NCI-H69 (cell line): ENCODE measurements around the gene INTS1.

Experiments used
- DNase-seq: peaks from one replicate; lab custom pipeline; 2025; lab: John Stamatoyannopoulos, UW

INTS1 gene

GRCh38 chr7:1460821-1461645, 43.2 kb downstream of the INTS1 start:
- DNase-seq = peak; percentile 48

- DNase-seq = peak; percentile 73
Observed at GRCh38 chr7:1459920-1460820, 44.0 kb downstream of the INTS1 start.

- peak; percentile 99 for DNase-seq
Observed at GRCh38 chr7:1459512-1459892, 44.7 kb downstream of the INTS1 start.

- peak; percentile 71 for DNase-seq
Observed at GRCh38 chr7:1458683-1459511, 45.3 kb downstream of the INTS1 start, which contains the start of gene MICALL2. Gene MICALL2 (minus strand): TSS chr7:1459470. CDS start chr7:1459326, 144 bp downstream.

- peak; percentile 45 for DNase-seq
Observed at GRCh38 chr7:1457949-1458682, 46.1 kb downstream of the INTS1 start.

- no peak for DNase-seq
Observed at GRCh38 chr7:1457059-1457948, 46.9 kb downstream of the INTS1 start.

- DNase-seq = no peak
Observed at GRCh38 chr7:1455955-1456354, 48.2 kb downstream of the INTS1 start.

GRCh38 chr7:1455241-1455939, 48.8 kb downstream of the INTS1 start:
- DNase-seq = peak; percentile 95

GRCh38 chr7:1454542-1454941, 49.6 kb downstream of the INTS1 start:
- DNase-seq = no peak

- no peak for DNase-seq
Observed at GRCh38 chr7:1452205-1452604, 52.0 kb downstream of the INTS1 start.

GRCh38 chr7:1450987-1451386, 53.2 kb downstream of the INTS1 start:
- DNase-seq = no peak

- no peak for DNase-seq
Observed at GRCh38 chr7:1450431-1450830, 53.8 kb downstream of the INTS1 start.

- no peak for DNase-seq
Observed at GRCh38 chr7:1449951-1450350, 54.2 kb downstream of the INTS1 start.

GRCh38 chr7:1449501-1449900, 54.7 kb downstream of the INTS1 start:
- no peak for DNase-seq

- no peak for DNase-seq
Observed at GRCh38 chr7:1448958-1449357, 55.2 kb downstream of the INTS1 start.

- DNase-seq = no peak
Observed at GRCh38 chr7:1447551-1448244, 56.5 kb downstream of the INTS1 start.

GRCh38 chr7:1447112-1447511, 57.1 kb downstream of the INTS1 start:
- no peak for DNase-seq

GRCh38 chr7:1446620-1447032, 57.6 kb downstream of the INTS1 start:
- DNase-seq = peak; percentile 74

GRCh38 chr7:1446026-1446425, 58.2 kb downstream of the INTS1 start:
- peak; percentile 85 for DNase-seq
